HG03095 (cell line): ENCODE results near the gene PUS7L.
"Not testable (repeated sequence)": the region's sequence is repeated elsewhere in the genome, so short reads cannot be mapped to it uniquely, and the experiment has no call there.

ENCODE experiments used
- ATAC-seq: cut with Tn5 transposase; IDR thresholded peaks from one replicate; pipeline ENCODE4 v1.9.1; 2021; ENCODE audit warnings: moderate library complexity; ENCODE audit not compliant: unreplicated experiment

The PUS7L gene

GRCh38 chr12:43750814-43751213 lies 7.8 kb downstream of the PUS7L start:
- no peak for ATAC-seq

- no peak for ATAC-seq
Observed at GRCh38 chr12:43749016-43749415, 9.6 kb downstream of the PUS7L start.

- no peak for ATAC-seq
Observed at GRCh38 chr12:43744826-43745225, 13.8 kb downstream of the PUS7L start.

GRCh38 chr12:43742106-43742505 lies 16.5 kb downstream of the PUS7L start:
- ATAC-seq = no peak

DNA sequence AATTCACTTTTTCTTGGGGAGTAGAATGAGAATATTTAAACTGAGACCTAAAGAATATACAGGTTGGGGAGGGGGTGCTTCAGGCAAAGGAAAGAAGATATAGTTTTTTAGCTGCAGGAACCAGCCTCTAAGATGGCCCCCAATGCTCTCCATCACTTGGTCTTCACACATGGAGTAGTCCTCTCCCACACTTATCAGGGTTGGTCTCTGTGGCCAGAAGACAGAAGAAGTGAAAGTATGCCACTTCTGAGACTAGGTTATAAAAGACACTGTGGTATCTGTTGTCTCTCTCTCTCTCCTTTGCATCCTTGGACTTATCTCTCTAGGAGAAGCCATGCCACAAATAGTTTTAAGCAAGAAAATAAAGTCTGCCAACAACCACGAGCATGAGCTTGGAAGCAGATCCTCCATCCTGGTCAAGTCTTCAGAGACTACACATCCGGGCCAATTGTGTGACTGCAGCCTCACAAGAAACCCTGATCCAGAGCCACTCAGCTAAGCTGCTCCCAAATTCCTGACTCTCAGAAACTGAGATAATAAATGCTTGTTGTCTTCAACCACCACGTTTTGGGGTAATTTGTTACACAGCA lies 18.0 kb downstream of the PUS7L start:
- no peak for ATAC-seq

DNA sequence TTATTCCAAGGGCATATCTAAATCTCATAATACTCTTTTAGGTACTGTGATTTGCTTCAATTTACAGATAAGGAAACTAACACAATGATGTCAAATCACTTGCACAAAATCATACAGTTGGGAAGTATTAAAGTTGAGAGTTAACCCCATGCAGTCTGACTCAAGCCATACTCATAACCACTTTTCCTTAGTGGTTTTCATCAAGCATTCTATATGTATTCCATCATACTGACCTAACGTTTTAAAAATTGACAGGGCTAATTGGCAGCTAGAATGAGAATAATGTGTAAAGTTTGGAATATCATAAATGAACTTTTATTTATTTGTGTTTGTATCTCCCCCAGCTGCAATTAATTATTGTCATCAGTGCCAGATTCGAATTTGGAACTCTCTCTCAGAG lies 20.9 kb downstream of the PUS7L start:
- ATAC-seq = no peak

DNA sequence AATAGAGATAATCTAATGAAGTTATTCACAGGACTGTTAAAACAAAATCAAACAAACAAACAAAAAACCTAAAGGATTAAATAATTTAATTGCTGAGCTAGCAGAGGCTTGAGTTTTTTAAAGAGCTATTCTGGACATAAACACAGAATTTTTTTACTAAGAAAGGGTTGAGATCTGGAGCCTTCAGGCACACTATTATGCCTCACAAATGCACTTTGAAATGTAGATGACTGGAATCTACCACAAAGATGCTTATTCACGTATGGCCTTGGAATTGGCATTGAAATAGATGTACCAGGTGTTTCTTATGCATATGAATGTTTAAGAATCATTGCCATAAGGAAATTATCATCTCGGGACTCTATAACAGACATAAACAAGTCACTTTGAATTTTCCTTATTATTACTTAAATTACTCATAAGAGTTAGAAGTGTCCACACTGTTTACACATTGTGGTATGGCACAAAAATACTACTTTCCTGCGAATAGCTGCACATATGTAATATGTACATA lies 21.6 kb downstream of the PUS7L start:
- no peak for ATAC-seq

- ATAC-seq = no peak
Observed at GRCh38 chr12:43733687-43734086, 24.9 kb downstream of the PUS7L start.

GRCh38 chr12:43730283-43730682 lies 28.3 kb downstream of the PUS7L start:
- no peak for ATAC-seq

- no peak for ATAC-seq
Observed at GRCh38 chr12:43728698-43729097, 29.9 kb downstream of the PUS7L start.

DNA sequence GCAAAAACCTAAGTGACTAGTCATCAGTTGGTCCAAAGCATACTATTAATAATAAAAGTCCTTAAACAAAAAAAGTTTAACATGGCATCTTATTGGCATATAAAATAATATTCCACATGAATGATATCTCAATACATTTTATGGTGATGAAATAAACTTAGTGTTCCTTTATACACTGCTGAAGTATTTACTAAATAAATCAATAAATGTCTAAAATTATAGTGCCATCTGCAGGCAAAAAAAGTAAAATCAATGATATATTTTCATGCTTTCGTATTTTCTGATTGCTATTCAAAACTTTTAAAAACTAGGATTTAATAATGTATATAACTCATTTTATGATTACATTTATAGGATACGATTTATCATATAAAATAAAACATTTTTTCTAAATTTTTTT lies 30.5 kb downstream of the PUS7L start:
- ATAC-seq = no peak

DNA sequence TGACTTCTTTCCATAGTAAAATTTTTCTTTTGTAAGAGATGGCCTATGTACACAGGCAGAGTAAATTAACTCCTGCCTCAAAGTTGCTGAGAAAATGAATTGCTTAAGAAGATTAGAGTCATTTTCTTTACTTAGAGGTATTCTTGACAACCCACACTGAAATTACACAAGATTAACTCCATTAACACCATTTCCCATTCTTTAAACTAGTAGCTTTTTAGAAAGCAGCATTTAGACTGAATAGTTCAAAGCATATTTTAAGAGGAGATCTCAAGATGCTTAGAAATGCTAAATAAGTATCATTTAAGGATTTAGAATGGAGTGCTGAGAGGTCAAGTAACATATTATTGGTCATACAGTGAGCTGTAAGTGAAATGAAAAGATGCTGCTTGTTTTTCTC lies 35.5 kb downstream of the PUS7L start:
- no peak for ATAC-seq

GRCh38 chr12:43722621-43723020 lies 36.0 kb downstream of the PUS7L start:
- no peak for ATAC-seq

DNA sequence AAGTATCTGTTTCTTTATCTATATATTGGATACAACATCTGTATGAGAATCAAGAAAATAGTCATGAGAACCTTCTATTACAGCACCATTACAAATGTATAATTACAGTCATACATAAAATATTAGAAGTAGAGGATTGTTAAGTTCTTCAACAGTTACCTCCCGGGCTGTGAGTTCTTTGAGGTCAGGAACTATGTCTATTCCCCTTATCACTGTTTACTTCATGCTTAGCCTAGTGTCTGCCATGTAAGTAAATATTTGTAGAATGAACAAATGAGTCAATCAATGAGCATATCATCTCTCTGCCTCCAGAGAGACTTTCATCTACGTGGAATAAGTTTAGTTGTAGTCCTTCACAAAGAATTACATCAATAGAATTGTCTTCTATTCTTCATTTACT lies 47.2 kb downstream of the PUS7L start:
- ATAC-seq = no peak

- ATAC-seq = not testable (repeated sequence)
Observed at GRCh38 chr12:43703772-43704171, 54.8 kb downstream of the PUS7L start.

- ATAC-seq = not testable (repeated sequence)
Observed at GRCh38 chr12:43701194-43701593, 57.4 kb downstream of the PUS7L start.

- no peak for ATAC-seq
Observed at GRCh38 chr12:43696154-43696553, 62.4 kb downstream of the PUS7L start.

DNA sequence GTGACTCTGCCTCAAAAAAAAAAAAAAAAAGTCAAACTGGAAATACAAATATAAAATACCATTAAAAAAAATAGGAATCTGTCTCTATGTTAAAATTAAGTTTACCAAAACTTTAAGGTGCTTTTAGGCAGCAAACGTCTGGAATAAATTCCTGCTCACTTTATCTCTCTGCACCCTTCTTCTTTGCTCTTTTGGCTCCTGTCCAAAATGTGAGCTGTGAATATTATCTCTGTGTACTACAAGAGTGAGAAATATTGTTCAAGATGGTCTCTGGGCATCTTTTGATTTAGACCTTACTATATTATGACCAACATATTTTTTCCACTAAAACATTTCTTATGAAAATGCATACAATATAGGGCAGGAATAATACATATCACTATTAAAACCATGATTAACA lies 63.7 kb downstream of the PUS7L start:
- ATAC-seq = no peak

GRCh38 chr12:43692064-43692463 lies 66.5 kb downstream of the PUS7L start:
- no peak for ATAC-seq

DNA sequence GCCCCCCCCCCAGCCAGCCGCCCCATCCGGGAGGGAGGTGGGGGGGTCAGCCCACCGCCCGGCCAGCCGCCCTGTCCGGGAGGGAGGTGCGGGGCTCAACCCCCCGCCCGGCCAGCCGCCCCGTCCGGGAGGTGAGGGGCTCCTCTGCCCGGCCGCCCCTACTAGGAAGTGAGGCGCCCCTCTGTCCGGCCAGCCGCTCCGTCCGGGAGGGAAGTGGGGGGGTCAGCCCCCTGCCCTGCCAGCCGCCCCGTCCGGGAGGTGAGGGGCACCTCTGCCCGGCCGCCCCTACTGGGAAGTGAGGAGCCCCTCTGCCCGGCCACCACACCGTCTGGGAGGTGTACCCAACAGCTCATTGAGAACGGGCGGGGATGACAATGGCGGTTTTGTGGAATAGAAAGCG lies 73.1 kb downstream of the PUS7L start:
- ATAC-seq = not testable (repeated sequence)

DNA sequence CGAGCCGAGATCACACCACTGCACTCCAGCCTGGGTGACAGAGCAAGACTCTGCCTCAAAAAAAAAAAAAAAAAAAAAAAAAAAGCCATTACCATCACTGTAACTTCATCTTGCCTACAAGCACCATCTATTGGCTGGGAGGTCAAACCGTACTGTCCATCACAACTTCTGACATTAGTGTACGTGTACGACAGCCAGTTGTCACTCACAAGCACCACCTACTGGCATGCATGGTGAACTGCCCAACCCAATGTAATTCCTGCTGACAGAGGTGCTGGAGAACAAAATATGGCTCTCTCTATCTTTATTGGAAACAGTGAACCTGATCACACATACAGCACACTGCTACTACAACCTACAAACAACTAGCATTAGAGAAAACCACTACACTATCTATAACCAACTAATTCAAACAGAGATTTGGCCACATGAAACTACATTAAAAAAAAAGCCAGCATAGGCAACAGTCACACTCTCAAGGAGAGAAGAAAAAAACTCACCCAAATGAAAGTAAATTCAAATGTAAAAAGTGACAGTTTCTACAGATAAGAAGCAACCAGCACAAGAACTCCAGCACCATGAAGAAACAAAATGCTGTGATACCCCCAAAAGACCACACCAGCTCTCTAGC lies 82.3 kb downstream of the PUS7L start:
- ATAC-seq = peak; percentile 87

DNA sequence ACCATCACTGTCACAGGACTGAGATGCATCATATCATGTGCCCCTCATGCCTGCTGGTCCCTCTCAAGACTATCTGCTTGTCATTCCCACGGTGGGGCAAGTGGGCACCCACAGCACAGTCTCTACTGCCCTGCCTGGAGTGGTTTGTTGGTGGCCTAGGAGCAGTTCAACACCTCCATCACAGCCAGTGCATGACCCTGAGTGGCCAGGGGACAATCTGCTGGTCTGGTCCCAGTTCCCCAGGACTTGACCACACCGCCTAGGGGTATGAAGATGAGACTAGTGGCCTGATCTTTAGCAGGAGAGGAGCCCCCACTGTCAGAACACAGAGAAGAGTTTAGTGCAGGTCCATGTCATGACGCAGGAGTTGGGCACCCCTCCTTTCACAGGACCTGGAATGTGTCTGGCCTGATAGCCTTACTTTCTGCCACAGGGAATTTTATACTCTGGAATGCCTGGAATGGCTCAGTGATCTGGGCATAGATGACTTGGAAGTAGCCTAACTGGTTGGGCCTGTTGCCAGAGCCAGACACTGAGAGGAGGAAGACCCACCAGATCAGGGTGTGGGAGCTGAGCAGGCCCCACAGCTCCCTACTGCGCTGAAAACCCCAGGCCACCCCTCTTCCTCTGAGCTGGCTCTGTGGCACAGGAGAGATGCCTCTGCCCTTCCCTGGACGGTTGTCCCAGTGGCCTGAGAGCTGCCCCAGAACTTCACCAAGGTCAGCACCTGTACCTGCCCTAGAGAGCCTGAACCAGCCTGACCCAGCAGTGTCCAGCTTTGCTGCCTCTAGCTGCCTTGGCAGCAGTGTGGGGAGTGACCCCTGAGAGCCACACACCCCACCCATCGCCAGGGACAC lies 83.3 kb downstream of the PUS7L start:
- ATAC-seq = no peak
